HG02798 (cell line): ENCODE measurements around the gene CYP8B1.

Experiments
- ATAC-seq: cut with Tn5 transposase; IDR thresholded peaks from one replicate; pipeline ENCODE4 v1.9.1; 2021; ENCODE audit warnings: mild to moderate bottlenecking; ENCODE audit not compliant: unreplicated experiment, poor library complexity

CYP8B1 gene

GRCh38 chr3:42855547-42856380 is 19.9 kb downstream of the CYP8B1 start:
- ATAC-seq: no peak

- ATAC-seq: no peak
Measured at GRCh38 chr3:42855219-42855546, 20.5 kb downstream of the CYP8B1 start.

DNA sequence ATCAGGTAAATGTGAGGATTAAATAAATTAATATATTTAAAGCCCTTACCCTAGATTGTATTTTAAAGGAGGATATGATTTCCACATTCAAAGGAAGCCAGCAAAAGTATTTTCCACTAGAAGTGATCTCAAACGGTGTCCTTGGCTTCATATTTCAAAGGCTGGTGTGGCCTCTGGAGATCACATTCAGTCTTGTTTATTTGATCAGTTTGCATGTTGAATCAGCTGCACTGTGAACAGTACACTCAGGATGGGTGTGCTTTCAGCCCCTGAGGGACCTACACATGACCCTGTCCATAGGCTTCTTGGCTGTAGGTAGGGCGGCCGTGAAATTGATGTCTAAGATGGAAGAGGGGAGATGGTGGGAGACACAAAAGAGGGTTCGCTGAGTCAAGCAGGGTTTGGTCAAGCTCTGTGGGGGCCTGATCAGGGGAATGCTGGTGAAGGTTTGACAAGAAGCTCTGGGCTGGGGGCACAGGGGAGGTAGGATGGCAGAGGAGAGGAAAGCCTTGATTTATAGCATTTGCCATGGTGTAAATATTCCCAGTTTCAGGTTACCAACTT is 21.9 kb downstream of the CYP8B1 start:
- ATAC-seq: no peak

GRCh38 chr3:42853056-42853455 is 22.6 kb downstream of the CYP8B1 start:
- ATAC-seq: no peak

- ATAC-seq: no peak
Measured at GRCh38 chr3:42852441-42852840, 23.2 kb downstream of the CYP8B1 start.

GRCh38 chr3:42851228-42851834 is 24.3 kb downstream of the CYP8B1 start:
- ATAC-seq: no peak

DNA sequence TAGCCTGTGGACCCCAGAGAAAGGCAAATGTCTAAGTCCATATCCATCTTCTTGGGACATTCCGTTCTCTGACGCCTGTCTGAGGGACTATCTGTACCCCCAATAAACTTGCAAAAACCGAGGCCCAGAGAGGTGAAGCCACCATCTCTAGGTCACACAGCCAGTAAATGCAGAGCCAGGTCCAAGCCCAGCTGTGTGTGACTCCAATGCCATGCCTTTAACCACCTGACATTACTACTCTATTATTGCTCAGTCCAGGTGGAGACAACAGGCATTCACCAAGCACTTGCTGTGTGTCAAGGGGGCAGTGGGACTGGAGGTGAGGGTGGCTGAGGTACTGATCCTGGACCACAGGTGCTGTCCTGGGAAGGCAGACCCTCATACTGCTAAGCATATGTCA is 25.4 kb downstream of the CYP8B1 start:
- no peak for ATAC-seq

GRCh38 chr3:42849017-42849416 is 26.7 kb downstream of the CYP8B1 start:
- ATAC-seq: no peak

- no peak for ATAC-seq
Measured at GRCh38 chr3:42847731-42848130, 27.9 kb downstream of the CYP8B1 start.

- ATAC-seq: no peak
Measured at GRCh38 chr3:42846685-42847522, 28.8 kb downstream of the CYP8B1 start.

DNA sequence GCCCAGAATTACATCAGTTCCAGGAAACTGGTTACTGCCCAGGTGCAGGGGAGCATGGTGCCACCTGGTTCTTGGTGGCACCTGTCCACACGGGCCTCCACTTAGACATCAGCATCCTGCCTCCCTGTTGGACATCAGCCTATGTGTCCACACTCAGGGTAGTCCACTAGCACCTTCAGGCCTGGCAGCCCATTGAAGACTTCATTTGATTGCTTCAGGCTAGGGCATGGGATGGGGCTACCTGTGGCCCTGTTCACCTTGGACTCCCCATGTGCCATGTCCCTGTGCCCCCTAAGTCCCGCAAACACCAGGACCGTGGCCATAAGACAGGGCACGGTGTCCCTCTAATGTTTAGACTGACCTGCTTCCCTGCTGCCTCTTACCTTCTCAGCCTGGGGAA is 30.9 kb downstream of the CYP8B1 start:
- ATAC-seq: no peak

DNA sequence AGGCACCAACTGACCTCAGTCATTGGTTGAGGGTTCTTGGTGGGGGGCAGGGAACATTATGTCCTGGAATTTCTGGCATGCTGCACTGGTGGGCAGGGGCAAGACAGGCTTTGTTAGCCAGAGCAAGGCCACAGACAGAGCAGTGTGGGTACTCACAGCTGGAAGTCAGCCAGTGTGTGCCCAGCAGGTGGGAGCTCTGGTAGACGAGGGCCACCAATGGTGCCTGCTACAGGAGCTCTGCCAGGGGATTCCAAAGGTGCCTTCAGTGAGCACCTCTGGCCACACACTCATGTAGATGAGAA is 31.3 kb downstream of the CYP8B1 start:
- ATAC-seq: no peak

- no peak for ATAC-seq
Measured at GRCh38 chr3:42843713-42844411, 31.8 kb downstream of the CYP8B1 start.

DNA sequence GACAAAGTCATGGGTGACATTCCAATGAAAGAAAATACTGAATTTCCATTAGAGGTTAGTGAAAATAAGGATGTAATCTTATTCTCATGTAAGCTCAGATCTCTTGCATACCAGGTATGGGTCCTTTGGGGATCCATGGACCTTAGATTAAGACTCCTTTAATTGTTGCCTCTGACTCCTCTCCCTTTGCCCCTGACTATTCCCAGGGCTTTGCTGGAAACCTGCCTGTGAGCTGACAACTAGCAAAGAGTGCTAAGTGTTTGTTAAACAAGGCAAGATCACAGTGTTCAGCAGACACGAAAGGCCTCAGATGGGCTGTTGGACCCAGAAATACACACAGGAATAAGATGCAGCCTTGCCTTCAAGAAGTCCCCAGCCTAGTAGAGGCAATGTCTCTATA is 34.3 kb downstream of the CYP8B1 start:
- no peak for ATAC-seq

- ATAC-seq: peak; percentile 97
Measured at GRCh38 chr3:42839616-42840015, 36.1 kb downstream of the CYP8B1 start.

DNA sequence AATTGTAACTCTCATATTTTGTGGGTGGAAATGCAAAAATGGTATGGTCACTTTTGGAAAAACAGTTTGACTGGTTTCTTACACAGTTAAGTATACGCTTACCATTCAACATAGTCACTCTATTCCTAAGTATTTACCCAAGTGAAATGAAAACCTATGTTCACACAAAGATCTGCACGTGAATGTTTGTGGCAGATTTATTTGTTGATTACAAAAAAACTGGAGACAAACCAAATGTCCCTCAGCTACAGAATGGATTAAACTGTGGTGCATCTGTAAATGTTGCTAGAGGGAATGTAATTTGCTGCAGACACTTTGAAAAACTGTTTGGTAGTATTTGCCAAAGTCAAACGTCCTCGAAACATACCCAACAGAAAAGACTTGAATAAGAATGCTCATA is 37.1 kb downstream of the CYP8B1 start:
- ATAC-seq: no peak

DNA sequence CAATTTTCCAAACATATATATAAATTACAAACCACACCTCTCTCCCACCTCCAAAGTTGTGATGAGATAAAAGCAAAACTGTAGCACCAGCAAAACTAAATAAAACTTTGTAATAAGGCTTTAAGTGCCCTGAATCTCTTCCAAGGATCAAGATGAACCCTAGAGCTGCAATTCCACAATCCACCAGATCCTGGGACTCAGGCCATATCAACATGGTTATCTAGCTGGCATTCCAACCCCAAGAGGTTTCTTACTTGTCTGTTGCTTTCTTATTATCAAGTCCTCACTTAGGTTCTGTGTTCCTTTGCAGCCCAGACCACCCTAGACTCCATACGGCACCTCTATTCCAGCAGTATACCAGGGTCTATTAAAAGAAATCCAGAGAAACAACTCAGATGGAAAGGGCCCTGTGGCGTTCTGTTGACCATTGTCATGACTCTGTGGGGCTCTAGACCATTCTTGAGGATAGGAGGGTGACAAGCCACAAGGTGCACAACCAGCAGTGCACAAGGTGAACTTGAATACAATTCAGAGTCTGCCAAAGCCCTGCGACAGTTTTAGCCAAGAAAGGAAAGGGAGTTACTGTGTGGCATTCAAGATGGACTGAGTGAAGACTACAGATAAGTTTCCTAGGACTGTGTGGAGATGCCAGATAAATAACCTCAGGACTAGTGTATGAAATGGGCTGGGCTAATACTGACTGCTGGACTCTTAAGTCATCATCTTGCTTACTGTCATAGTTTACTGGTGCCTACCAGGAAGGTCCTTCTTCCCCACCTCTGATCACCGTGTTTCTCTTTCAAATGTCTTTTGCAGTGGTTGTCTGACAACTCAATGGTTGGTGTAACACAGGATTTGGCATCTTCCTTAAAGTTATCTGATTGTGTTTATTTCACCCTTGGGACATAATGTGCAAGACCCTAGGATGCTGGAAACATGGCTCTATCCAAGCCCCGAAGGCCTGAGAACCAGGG is 39.2 kb downstream of the CYP8B1 start:
- ATAC-seq: no peak

DNA sequence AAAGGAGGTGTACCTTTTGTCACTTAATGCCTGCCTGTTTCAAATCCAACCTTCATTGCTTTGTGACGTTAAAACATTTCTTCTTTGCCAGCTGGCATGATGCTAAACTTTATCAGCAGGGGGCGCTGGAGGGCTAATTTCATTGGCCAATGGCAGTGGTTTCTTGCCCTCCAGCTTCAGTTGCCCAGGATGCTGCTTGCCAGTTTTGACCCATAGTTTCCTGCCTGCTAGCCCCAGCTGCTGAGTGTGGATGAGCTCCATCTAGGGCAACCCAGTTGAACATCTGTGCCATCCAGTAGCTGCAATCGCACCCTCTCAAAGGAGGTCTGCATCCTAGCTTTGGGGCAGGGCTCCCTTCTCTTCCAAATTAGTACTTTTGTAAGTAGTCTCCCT is 44.4 kb downstream of the CYP8B1 start:
- ATAC-seq: peak; percentile 67
